ENCODE results near the gene BMI1.

DNA sequence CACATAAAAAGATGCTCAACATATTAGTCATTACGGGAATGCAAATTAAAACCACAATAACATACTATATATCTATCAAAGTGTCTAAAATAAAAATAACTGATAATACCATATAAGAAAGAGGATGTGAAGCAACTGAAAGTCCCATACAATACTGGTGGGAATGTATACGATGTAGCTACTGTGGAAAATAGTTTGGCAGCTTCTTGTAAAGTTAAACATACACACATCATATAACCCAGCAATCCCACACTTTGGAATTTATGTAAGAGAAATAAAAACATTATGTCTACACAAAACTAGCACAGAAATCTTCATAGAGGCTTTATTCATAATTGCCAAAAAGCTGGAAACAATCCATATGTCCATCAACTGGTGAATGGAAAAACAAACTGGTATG is 15.2 kb upstream of the BMI1 start:
- TF ChIP-seq ARNTL (CRISPR knock-in tag; IDR thresholded peaks at IDR 0.05; ENCODE audit: borderline replicate concordance, low read depth) (no peak), TOX (CRISPR knock-in tag; IDR thresholded peaks at IDR 0.05; ENCODE audit: borderline replicate concordance) (no peak), ZNF565 (CRISPR knock-in tag; conservative IDR thresholded peaks at IDR 0.05; ENCODE audit: low read depth) (no peak), ZFP3 (CRISPR knock-in tag; IDR thresholded peaks at IDR 0.05) (no peak), ZFP30 (CRISPR knock-in tag; IDR thresholded peaks at IDR 0.05) (no peak), ZNF70 (CRISPR knock-in tag; IDR thresholded peaks at IDR 0.05) (no peak), RARB (CRISPR knock-in tag; IDR thresholded peaks at IDR 0.05) (no peak), ZC3H10 (CRISPR knock-in tag; IDR thresholded peaks at IDR 0.05) (no peak), PPARA (CRISPR knock-in tag; IDR thresholded peaks at IDR 0.05; ENCODE audit: borderline replicate concordance) (no peak), TCF4 (CRISPR knock-in tag; IDR thresholded peaks at IDR 0.05; ENCODE audit: borderline replicate concordance) (no peak)
- TF ChIP-seq, protein P1, sequence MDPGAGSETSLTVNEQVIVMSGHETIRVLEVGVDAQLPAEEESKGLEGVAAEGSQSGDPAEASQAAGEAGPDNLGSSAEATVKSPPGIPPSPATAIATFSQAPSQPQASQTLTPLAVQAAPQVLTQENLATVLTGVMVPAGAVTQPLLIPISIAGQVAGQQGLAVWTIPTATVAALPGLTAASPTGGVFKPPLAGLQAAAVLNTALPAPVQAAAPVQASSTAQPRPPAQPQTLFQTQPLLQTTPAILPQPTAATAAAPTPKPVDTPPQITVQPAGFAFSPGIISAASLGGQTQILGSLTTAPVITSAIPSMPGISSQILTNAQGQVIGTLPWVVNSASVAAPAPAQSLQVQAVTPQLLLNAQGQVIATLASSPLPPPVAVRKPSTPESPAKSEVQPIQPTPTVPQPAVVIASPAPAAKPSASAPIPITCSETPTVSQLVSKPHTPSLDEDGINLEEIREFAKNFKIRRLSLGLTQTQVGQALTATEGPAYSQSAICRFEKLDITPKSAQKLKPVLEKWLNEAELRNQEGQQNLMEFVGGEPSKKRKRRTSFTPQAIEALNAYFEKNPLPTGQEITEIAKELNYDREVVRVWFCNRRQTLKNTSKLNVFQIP (CRISPR knock-in tag; IDR thresholded peaks at IDR 0.05; ENCODE audit: borderline replicate concordance, low read depth) = no peak
- TF ChIP-seq, protein P2, sequence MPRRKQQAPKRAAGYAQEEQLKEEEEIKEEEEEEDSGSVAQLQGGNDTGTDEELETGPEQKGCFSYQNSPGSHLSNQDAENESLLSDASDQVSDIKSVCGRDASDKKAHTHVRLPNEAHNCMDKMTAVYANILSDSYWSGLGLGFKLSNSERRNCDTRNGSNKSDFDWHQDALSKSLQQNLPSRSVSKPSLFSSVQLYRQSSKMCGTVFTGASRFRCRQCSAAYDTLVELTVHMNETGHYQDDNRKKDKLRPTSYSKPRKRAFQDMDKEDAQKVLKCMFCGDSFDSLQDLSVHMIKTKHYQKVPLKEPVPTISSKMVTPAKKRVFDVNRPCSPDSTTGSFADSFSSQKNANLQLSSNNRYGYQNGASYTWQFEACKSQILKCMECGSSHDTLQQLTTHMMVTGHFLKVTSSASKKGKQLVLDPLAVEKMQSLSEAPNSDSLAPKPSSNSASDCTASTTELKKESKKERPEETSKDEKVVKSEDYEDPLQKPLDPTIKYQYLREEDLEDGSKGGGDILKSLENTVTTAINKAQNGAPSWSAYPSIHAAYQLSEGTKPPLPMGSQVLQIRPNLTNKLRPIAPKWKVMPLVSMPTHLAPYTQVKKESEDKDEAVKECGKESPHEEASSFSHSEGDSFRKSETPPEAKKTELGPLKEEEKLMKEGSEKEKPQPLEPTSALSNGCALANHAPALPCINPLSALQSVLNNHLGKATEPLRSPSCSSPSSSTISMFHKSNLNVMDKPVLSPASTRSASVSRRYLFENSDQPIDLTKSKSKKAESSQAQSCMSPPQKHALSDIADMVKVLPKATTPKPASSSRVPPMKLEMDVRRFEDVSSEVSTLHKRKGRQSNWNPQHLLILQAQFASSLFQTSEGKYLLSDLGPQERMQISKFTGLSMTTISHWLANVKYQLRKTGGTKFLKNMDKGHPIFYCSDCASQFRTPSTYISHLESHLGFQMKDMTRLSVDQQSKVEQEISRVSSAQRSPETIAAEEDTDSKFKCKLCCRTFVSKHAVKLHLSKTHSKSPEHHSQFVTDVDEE (CRISPR knock-in tag; IDR thresholded peaks at IDR 0.05) = no peak
- TF ChIP-seq, protein P3, sequence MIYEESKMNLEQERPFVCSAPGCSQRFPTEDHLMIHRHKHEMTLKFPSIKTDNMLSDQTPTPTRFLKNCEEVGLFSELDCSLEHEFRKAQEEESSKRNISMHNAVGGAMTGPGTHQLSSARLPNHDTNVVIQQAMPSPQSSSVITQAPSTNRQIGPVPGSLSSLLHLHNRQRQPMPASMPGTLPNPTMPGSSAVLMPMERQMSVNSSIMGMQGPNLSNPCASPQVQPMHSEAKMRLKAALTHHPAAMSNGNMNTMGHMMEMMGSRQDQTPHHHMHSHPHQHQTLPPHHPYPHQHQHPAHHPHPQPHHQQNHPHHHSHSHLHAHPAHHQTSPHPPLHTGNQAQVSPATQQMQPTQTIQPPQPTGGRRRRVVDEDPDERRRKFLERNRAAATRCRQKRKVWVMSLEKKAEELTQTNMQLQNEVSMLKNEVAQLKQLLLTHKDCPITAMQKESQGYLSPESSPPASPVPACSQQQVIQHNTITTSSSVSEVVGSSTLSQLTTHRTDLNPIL (CRISPR knock-in tag; IDR thresholded peaks at IDR 0.05; ENCODE audit: low read depth) = no peak
